Tibial nerve (tissue), 4 donors: ENCODE data around the gene COMMD4.

Experiments used
- EP300 ChIP-seq, 2 donors: sonication (generic); formaldehyde crosslinking; IDR thresholded peaks; one replicate each; pipeline ENCODE4 v1.6.1; 2017; ENCODE audit warnings: antibody characterized with exemption in 2 of 2, mild to moderate bottlenecking in 1 of 2
- POLR2A ChIP-seq, 2 donors: fragments of 450-650 bp; IDR thresholded peaks; one replicate each; pipeline ENCODE4 v1.6.1; 2017; ENCODE audit warnings: antibody characterized with exemption in 2 of 2, mild to moderate bottlenecking in 2 of 2, moderate library complexity in 2 of 2
- TF ChIP-seq, protein P1 (sequence below), 5 experiments: fragments of 200-600 bp in 3 of 5; fragments of 450-650 bp in 2 of 5; sonication (generic) in 3 of 5; IDR thresholded peaks; one replicate each; pipeline ENCODE4 v1.5.1; 2016 to 2019; ENCODE audit warnings: antibody characterized with exemption in 5 of 5, mild to moderate bottlenecking in 3 of 5, moderate library complexity in 2 of 5

DNA sequence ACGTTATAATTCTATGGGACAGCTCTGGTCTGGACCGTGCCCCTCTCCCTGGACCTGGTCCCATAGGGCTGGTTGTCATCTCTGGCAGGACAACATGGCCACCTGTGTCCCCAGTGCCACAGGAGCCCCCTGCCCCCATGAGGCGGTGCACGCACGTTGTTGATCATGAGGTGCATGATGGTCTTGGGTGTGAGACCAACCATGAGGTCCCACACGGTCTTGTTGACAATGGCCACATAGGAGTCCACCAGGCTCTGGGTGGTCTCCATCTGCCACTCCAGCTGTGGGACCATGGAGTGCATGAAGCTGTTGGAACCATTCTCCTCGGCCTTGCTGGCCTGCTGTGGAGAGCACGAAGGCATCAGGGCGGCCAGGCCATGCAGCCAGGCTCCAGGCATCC is 33.5 kb upstream of the COMMD4 start:
- TF ChIP-seq POLR2A (IDR thresholded peaks at IDR 0.05), result no peak
- TF ChIP-seq, protein P1, sequence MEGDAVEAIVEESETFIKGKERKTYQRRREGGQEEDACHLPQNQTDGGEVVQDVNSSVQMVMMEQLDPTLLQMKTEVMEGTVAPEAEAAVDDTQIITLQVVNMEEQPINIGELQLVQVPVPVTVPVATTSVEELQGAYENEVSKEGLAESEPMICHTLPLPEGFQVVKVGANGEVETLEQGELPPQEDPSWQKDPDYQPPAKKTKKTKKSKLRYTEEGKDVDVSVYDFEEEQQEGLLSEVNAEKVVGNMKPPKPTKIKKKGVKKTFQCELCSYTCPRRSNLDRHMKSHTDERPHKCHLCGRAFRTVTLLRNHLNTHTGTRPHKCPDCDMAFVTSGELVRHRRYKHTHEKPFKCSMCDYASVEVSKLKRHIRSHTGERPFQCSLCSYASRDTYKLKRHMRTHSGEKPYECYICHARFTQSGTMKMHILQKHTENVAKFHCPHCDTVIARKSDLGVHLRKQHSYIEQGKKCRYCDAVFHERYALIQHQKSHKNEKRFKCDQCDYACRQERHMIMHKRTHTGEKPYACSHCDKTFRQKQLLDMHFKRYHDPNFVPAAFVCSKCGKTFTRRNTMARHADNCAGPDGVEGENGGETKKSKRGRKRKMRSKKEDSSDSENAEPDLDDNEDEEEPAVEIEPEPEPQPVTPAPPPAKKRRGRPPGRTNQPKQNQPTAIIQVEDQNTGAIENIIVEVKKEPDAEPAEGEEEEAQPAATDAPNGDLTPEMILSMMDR (IDR thresholded peaks at IDR 0.05), result no peak
- no peak for TF ChIP-seq EP300 (IDR thresholded peaks at IDR 0.05)
